Measurements from ENCODE around the gene AKAP10.

The AKAP10 gene

DNA sequence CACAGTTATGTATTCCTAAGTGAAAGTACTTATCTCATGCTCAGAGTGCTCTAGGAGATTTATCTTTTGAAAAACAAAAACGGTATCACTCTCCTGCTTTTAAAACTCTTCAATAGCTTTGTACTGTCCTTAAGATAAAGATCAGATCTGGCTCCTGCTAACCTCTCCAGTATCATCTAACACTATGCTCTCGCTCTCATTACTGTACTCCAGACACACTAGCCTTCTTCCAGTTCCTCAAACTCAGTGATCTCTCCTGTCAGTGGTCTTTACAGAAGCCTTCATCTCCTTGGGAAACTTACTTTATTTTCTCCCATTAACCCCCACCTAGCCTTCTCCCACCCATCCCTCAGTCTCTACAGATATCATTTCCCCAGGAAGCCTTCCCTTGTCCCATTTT is 120.0 kb downstream of the AKAP10 start:
- no peak for DNase-seq
